Lower lobe of right lung (tissue), 2 donors: ENCODE results near the gene PSD2. TPM values are rescaled to one million over a fixed set of nuclear protein-coding genes. Genes with fewer than 3 reads are reported as not detected.

ENCODE experiments used
- ATAC-seq, 2 donors: fragments of 200-7000 bp; cut with Tn5 transposase; one replicate each; pipeline ENCODE4 v1.9.1; 2020 to 2022; ENCODE audit warnings: mild to moderate bottlenecking in 2 of 2, moderate library complexity in 2 of 2
- DNase-seq: peaks from one replicate; pipeline ENCODE4 v3.0.0-alpha.2; 2020
- H3K27ac ChIP-seq: fragments of 200-600 bp; one replicate; pipeline ENCODE4 v1.8.0; 2022
- H3K27me3 ChIP-seq: fragments of 200-600 bp; one replicate; pipeline ENCODE4 v1.8.0; 2022; ENCODE audit warnings: low read depth
- H3K36me3 ChIP-seq: fragments of 200-600 bp; one replicate; pipeline ENCODE4 v1.8.0; 2022; ENCODE audit warnings: mild to moderate bottlenecking
- H3K4me1 ChIP-seq: fragments of 200-600 bp; one replicate; pipeline ENCODE4 v1.8.0; 2022
- H3K4me3 ChIP-seq: fragments of 200-600 bp; one replicate; pipeline ENCODE4 v1.8.0; 2022; ENCODE audit warnings: mild to moderate bottlenecking
- H3K9me3 ChIP-seq: fragments of 200-600 bp; one replicate; pipeline ENCODE4 v1.8.0; 2022
- intact Hi-C: fragments of 100-400 bp; cut with DNase I; formaldehyde crosslinking; loops from one replicate; pipeline ENCODE4 v1.11.0; 2022
- total RNA-seq: library from RNA; stranded (reverse); fragmentation: NEBNext Ultra II Directional; extraction: Animal tissue kit (Norgen Biotek cat#: 25700); gene quantifications from one replicate; pipeline ENCODE4 v1.2.1, GENCODE V29; 2021
- TF ChIP-seq, protein P1 (sequence below): fragments of 200-600 bp; IDR thresholded peaks from one replicate; pipeline ENCODE4 v1.8.0; 2022; ENCODE audit warnings: antibody characterized with exemption, mild to moderate bottlenecking
- donor health status: DM: no; HTN: yes; CAD: no; lungs with severe emphysema.

Gene PSD2
- total RNA-seq, 1 donor from 2014 or later, result not detected

- DNase-seq (no peak), ATAC-seq (no peak)
- H3K27ac ChIP-seq, result no peak overlapping the region
- H3K4me3 ChIP-seq, result no peak overlapping the region
- H3K9me3 ChIP-seq, result no peaks in the 10 kb centered on the region
- H3K27me3 ChIP-seq, result no peaks in the 10 kb centered on the region
- H3K36me3 ChIP-seq, result no peaks in the 10 kb centered on the region
- peaks cover 11% of the 10 kb centered on the region for H3K4me1 ChIP-seq
- TF ChIP-seq, protein P1, sequence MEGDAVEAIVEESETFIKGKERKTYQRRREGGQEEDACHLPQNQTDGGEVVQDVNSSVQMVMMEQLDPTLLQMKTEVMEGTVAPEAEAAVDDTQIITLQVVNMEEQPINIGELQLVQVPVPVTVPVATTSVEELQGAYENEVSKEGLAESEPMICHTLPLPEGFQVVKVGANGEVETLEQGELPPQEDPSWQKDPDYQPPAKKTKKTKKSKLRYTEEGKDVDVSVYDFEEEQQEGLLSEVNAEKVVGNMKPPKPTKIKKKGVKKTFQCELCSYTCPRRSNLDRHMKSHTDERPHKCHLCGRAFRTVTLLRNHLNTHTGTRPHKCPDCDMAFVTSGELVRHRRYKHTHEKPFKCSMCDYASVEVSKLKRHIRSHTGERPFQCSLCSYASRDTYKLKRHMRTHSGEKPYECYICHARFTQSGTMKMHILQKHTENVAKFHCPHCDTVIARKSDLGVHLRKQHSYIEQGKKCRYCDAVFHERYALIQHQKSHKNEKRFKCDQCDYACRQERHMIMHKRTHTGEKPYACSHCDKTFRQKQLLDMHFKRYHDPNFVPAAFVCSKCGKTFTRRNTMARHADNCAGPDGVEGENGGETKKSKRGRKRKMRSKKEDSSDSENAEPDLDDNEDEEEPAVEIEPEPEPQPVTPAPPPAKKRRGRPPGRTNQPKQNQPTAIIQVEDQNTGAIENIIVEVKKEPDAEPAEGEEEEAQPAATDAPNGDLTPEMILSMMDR, result no peak
- intact Hi-C loops, result no loop called here
Observed at GRCh38 chr5:139893873-139894272, 98.3 kb downstream of the PSD2 start.

Other genes with a start within 250 kb of the PSD2 start
- gene UBE2D2, start 234.5 kb upstream of the PSD2 start, total RNA-seq, result 97.0 TPM
- gene CXXC5, start 147.5 kb upstream of the PSD2 start, total RNA-seq, result 27.3 TPM
- gene NRG2, start 247.5 kb downstream of the PSD2 start, total RNA-seq, result 1.6 TPM